Endothelial cell of umbilical vein (primary cell): ENCODE results near the gene RPS6KA4. TPM values are rescaled to one million over a fixed set of nuclear protein-coding genes. Genes with fewer than 3 reads are reported as not detected.
A peak's percentile ranks its signal among the peaks of the same experiment; 100 is the strongest.

ENCODE experiments used
- BruUV-seq: library from RNA; stranded (reverse); fragments of 400-500 nt; replicated peaks from 2 replicates; lab custom pipeline; 2021; lab: Mats Ljungman, UMichigan
- CTCF ChIA-PET: fragments of 300-600, 350-600 bp; sonication (Branson Sonifier 250); formaldehyde crosslinking; loops from one replicate; lab custom pipeline; 2021; ENCODE audit warnings: antibody characterized with exemption, inconsistent platforms; lab: Charles Lee
- POLR2A ChIA-PET: fragments of 300-600, 350-600 bp; sonication (Branson Sonifier 250); formaldehyde crosslinking; loops from one replicate; lab custom pipeline; 2021; ENCODE audit warnings: antibody characterized with exemption, inconsistent platforms; lab: Charles Lee
- DNase-seq: peaks from one replicate; pipeline ENCODE4 v3.0.0-alpha.2; 2011; ENCODE audit warnings: low read depth, low spot score
- FAIRE-seq: peaks from 2 replicates; lab custom pipeline; 2011; peaks lifted over from hg19 to GRCh38; lab: Jason Lieb, UNC
- H2AFZ ChIP-seq: 2 replicates; pipeline ENCODE4 v1.6.0; 2012; ENCODE audit warnings: low read depth, low read length, control low read depth, inconsistent platforms
- H3K27ac ChIP-seq: 2 replicates; pipeline ENCODE4 v1.5.1; 2011; ENCODE audit warnings: low read depth, mild to moderate bottlenecking, control low read depth, low read length, moderate library complexity; ENCODE audit not compliant: insufficient read depth
- H3K27me3 ChIP-seq, 2 experiments: 2 replicates each; pipeline versions ENCODE4 v1.6.0 to v1.6.1; 2011; ENCODE audit warnings: low read length in 2 of 2, mixed read lengths in 1 of 2; ENCODE audit not compliant: control insufficient read depth in 2 of 2, insufficient read depth in 2 of 2
- H3K36me3 ChIP-seq, 2 experiments: 2 replicates in 1 of 2; 3 replicates in 1 of 2; pipeline ENCODE4 v1.5.1; 2011; ENCODE audit warnings: low read length in 2 of 2, mild to moderate bottlenecking in 1 of 2, moderate library complexity in 1 of 2; ENCODE audit not compliant: control insufficient read depth in 2 of 2, insufficient read depth in 2 of 2; ENCODE audit errors: extremely low read depth in 1 of 2
- H3K4me1 ChIP-seq: 3 replicates; pipeline ENCODE4 v1.5.1; 2011; ENCODE audit warnings: mild to moderate bottlenecking, low read length; ENCODE audit not compliant: control insufficient read depth, insufficient read depth; ENCODE audit errors: extremely low read depth
- H3K4me2 ChIP-seq: 2 replicates; pipeline ENCODE4 v1.6.1; 2011; ENCODE audit warnings: low read length, control low read depth, mixed read lengths; ENCODE audit not compliant: insufficient read depth
- H3K4me3 ChIP-seq, 3 experiments: fragments of 200-600 bp in 1 of 3; sonication (generic), shearing (Covaris generic) in 1 of 3; replicated peaks in 1 of 3; 2 replicates each; pipeline ENCODE4 v1.5.1; 2011 to 2016; ENCODE audit warnings: control low read depth in 3 of 3, low read length in 3 of 3, mild to moderate bottlenecking in 2 of 3, inconsistent platforms in 1 of 3, low read depth in 1 of 3, moderate library complexity in 1 of 3; ENCODE audit not compliant: insufficient read depth in 1 of 3
- H3K79me2 ChIP-seq: 2 replicates; pipeline ENCODE4 v1.6.0; 2012; ENCODE audit warnings: low read length, inconsistent platforms; ENCODE audit not compliant: control insufficient read depth, insufficient read depth
- H3K9ac ChIP-seq: replicated peaks from 2 replicates; pipeline ENCODE3; 2011; ENCODE audit warnings: low read length, control low read depth; ENCODE audit not compliant: insufficient read depth; ENCODE audit errors: extremely low read depth
- H3K9me1 ChIP-seq: replicated peaks from 3 replicates; pipeline ENCODE4 v1.6.0; 2011; ENCODE audit warnings: mild to moderate bottlenecking, low read length; ENCODE audit not compliant: control insufficient read depth, insufficient read depth; ENCODE audit errors: extremely low read depth
- H3K9me3 ChIP-seq: replicated peaks from 2 replicates; pipeline ENCODE4 v1.5.1; 2012; ENCODE audit warnings: low read length, inconsistent platforms; ENCODE audit not compliant: control insufficient read depth, insufficient read depth
- H4K20me1 ChIP-seq: replicated peaks from 2 replicates; pipeline ENCODE3; 2011; ENCODE audit warnings: mild to moderate bottlenecking, low read length; ENCODE audit not compliant: control insufficient read depth, insufficient read depth; ENCODE audit errors: extremely low read depth
- EZH2 ChIP-seq: IDR thresholded peaks from 2 replicates; pipeline ENCODE4 v1.6.1; 2012; ENCODE audit warnings: borderline replicate concordance, low read depth, mild to moderate bottlenecking, moderate library complexity, low read length, inconsistent platforms; ENCODE audit not compliant: severe bottlenecking
- FOS ChIP-seq: IDR thresholded peaks from 2 replicates; pipeline ENCODE4 v1.6.1; 2011; ENCODE audit warnings: mild to moderate bottlenecking, low read length, moderate library complexity, borderline replicate concordance; ENCODE audit not compliant: insufficient read depth
- GATA2 ChIP-seq: IDR thresholded peaks from 2 replicates; pipeline ENCODE4 v1.7.0; 2011; ENCODE audit warnings: low read depth, mild to moderate bottlenecking, moderate library complexity, mixed read lengths, low read length; ENCODE audit not compliant: insufficient read length, insufficient read depth
- JUN ChIP-seq: IDR thresholded peaks from 2 replicates; pipeline ENCODE4 v1.6.1; 2011; ENCODE audit warnings: borderline replicate concordance, low read depth; ENCODE audit not compliant: insufficient read length, insufficient read depth
- MYC ChIP-seq: IDR thresholded peaks from one replicate; pipeline ENCODE4 v1.6.1; 2011; ENCODE audit warnings: mild to moderate bottlenecking, low read depth, low read length
- POLR2A ChIP-seq: IDR thresholded peaks from 2 replicates; pipeline ENCODE4 v1.6.1; 2012; ENCODE audit warnings: low read depth, mild to moderate bottlenecking, control low read depth, low read length
- POLR2AphosphoS5 ChIP-seq: IDR thresholded peaks from 2 replicates; pipeline ENCODE4 v1.6.1; 2012; ENCODE audit warnings: low read depth, mild to moderate bottlenecking, control low read depth, low read length, moderate library complexity; ENCODE audit not compliant: insufficient read depth
- dilution Hi-C: fragments of 300-500 bp; cut with MboI; formaldehyde crosslinking; loops from one replicate; pipeline ENCODE4 v1.15.0; 2019; ENCODE audit warnings: low sequenced_read_pairs; ENCODE audit not compliant: extremely low pct_ligation_motif_present
- intact Hi-C: fragments of 100-400 bp; cut with micrococcal nuclease; formaldehyde crosslinking; loops from one replicate; pipeline ENCODE4 v1.10.0; 2022
- polyA plus RNA-seq, 4 experiments: library from polyadenylated mRNA; depleted of rRNA in 3 of 4; stranded (reverse) in 3 of 4; unstranded in 1 of 4; fragments of >200 nt; gene quantifications; 2 replicates each; pipeline versions ENCODE4 v1.2.1 to v1.2.3, GENCODE V29; 2011 to 2012; ENCODE audit warnings: missing spikeins in 1 of 4
- total RNA-seq: library from RNA; stranded (reverse); gene quantifications from 2 replicates; pipeline ENCODE4 v1.2.3, GENCODE V29; 2021
- TF ChIP-seq, protein P1 (sequence below), 2 donors: IDR thresholded peaks; 1 replicate in 1 of 2; 2 replicates in 1 of 2; pipeline ENCODE4 v1.5.1; 2011; ENCODE audit warnings: low read length in 2 of 2, mild to moderate bottlenecking in 2 of 2, moderate library complexity in 2 of 2, control low read depth in 1 of 2, inconsistent platforms in 1 of 2, low read depth in 1 of 2; ENCODE audit not compliant: insufficient read depth in 1 of 2; ENCODE audit errors: extremely low read depth in 1 of 2
- TF ChIP-seq, protein P2 (sequence below): IDR thresholded peaks from 2 replicates; pipeline ENCODE4 v1.6.1; 2011; ENCODE audit not compliant: insufficient read depth, insufficient read length

RPS6KA4 gene
- total and polyA plus RNA-seq, 2 donors (not counting 3 experiments of a cell fraction or from before 2014, with no cell fraction given): 26.5 to 44.1 TPM

DNA sequence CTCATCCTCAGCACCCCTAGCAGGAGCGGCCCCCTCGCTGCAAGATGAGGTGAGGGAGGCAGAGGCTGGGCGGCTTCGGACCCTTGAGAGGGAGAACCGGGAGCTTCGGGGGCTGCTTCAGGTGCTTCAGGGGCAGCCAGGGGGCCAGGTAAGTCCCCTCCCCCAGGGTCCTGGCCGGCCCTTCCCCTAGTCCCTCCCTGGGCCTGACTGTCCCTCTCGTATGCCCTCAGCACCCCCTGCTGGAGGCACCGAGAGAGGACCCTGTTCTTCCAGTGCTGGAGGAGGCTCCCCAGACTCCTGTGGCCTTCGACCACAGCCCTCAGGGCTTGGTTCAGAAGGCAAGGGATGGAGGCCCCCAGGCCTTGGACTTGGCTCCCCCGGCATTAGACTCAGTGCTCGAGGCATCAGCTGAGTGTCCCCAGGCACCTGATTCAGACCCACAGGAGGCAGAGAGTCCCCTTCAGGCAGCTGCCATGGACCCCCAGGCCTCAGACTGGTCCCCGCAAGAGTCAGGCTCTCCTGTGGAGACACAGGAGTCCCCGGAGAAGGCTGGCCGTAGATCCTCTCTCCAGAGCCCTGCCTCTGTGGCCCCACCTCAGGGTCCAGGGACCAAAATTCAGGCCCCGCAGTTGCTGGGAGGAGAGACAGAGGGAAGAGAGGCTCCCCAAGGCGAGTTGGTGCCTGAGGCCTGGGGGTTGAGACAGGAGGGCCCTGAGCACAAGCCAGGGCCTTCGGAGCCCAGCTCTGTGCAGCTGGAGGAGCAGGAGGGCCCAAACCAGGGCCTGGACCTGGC, 15.0 kb upstream of the RPS6KA4 start:
- H3K9ac ChIP-seq: no peak overlapping the region
- no peaks in the 10 kb centered on the region for H3K9me1 ChIP-seq
- no peak overlapping the region for H3K27ac ChIP-seq
- ChIA-PET POLR2A (no interaction called here), CTCF (interaction anchor here (0.6 to 7.0 kb wide), 4 partner anchors 9 to 153 kb away, joined by 3 to 107 read pairs (median 6); no protein-coding TSS in a partner anchor)
- DNase-seq (no peak), FAIRE-seq (no peak)
- H3K4me3 ChIP-seq: no peak overlapping the region
- no peak overlapping the region for H2AFZ ChIP-seq
- H3K4me1 ChIP-seq: no peaks in the 10 kb centered on the region
- H3K27me3 ChIP-seq: no peaks in the 10 kb centered on the region
- no peaks in the 10 kb centered on the region for H3K36me3 ChIP-seq
- TF ChIP-seq FOS (no peak), MYC (no peak), JUN (no peak)
- TF ChIP-seq, protein P1, sequence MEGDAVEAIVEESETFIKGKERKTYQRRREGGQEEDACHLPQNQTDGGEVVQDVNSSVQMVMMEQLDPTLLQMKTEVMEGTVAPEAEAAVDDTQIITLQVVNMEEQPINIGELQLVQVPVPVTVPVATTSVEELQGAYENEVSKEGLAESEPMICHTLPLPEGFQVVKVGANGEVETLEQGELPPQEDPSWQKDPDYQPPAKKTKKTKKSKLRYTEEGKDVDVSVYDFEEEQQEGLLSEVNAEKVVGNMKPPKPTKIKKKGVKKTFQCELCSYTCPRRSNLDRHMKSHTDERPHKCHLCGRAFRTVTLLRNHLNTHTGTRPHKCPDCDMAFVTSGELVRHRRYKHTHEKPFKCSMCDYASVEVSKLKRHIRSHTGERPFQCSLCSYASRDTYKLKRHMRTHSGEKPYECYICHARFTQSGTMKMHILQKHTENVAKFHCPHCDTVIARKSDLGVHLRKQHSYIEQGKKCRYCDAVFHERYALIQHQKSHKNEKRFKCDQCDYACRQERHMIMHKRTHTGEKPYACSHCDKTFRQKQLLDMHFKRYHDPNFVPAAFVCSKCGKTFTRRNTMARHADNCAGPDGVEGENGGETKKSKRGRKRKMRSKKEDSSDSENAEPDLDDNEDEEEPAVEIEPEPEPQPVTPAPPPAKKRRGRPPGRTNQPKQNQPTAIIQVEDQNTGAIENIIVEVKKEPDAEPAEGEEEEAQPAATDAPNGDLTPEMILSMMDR (IDR thresholded peaks at IDR 0.05; ENCODE audit: extremely low read depth in 1 of 2, insufficient read depth in 1 of 2, low read depth in 1 of 2, low read length in 2 of 2): peak in 1 of 2 donors; percentile 35
- BruUV-seq: no TSS peak
- intact Hi-C loops: no loop called here
- no peaks in the 10 kb centered on the region for H3K79me2 ChIP-seq
- dilution Hi-C loops: no loop called here
- no peak overlapping the region for H3K4me2 ChIP-seq
- no peaks in the 10 kb centered on the region for H3K9me3 ChIP-seq
- no peaks in the 10 kb centered on the region for H4K20me1 ChIP-seq

DNA sequence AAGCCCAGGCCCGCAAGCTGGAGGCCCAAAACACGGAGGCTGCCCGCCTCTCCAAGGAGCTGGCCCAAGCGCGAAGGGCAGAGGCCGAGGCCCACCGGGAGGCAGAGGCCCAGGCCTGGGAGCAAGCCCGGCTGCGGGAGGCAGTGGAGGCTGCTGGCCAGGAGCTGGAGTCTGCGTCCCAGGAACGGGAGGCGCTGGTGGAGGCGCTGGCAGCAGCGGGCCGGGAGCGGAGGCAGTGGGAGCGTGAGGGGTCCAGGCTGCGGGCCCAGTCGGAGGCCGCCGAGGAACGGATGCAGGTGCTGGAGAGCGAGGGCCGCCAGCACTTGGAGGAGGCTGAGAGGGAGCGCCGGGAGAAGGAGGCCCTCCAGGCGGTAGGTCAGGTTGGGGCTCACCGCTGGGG, 14.2 kb upstream of the RPS6KA4 start:
- no TSS peak for BruUV-seq
- Histone ChIP-seq H3K27ac (no peak overlapping the region), H2AFZ (no peak overlapping the region), H3K4me2 (no peak overlapping the region), H3K4me3 (no peak overlapping the region), H3K9ac (no peak overlapping the region), H3K27me3 (no peaks in the 10 kb centered on the region), H3K9me1 (no peaks in the 10 kb centered on the region), H3K36me3 (no peaks in the 10 kb centered on the region), H3K4me1 (no peaks in the 10 kb centered on the region), H4K20me1 (no peaks in the 10 kb centered on the region), H3K9me3 (no peaks in the 10 kb centered on the region), H3K79me2 (no peaks in the 10 kb centered on the region)
- ChIA-PET CTCF (interaction anchor here (1.2 to 7.0 kb wide), 4 partner anchors 9 to 41 kb away, joined by 3 to 107 read pairs (median 6); partner anchors contain the start of gene PRDX5), POLR2A (no interaction called here)
- DNase-seq (no peak), FAIRE-seq (no peak)
- no peak for TF ChIP-seq GATA2
- TF ChIP-seq, protein P1 (IDR thresholded peaks at IDR 0.05; ENCODE audit: extremely low read depth in 1 of 2, insufficient read depth in 1 of 2, low read depth in 1 of 2, low read length in 2 of 2): no peak
- TF ChIP-seq, protein P2, sequence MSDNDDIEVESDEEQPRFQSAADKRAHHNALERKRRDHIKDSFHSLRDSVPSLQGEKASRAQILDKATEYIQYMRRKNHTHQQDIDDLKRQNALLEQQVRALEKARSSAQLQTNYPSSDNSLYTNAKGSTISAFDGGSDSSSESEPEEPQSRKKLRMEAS: no peak
- no peak for TF ChIP-seq FOS
- TF ChIP-seq EZH2: no peak
- no peak for TF ChIP-seq MYC
- no peak for TF ChIP-seq JUN
- TF ChIP-seq POLR2A: no peak
- no peak for TF ChIP-seq POLR2AphosphoS5
- intact Hi-C loops (no loop called here), dilution Hi-C loops (no loop called here)
